ENCODE measurements around the gene RAMP2. TPM values are rescaled to one million over a fixed set of nuclear protein-coding genes. Genes with fewer than 3 reads are reported as not detected.

The RAMP2 gene
- total and polyA plus RNA-seq, 2 of the 13 experiments (the other 11 are each of a cell fraction or from before 2014, with no cell fraction given), result 1.4 to 5.2 TPM

DNA sequence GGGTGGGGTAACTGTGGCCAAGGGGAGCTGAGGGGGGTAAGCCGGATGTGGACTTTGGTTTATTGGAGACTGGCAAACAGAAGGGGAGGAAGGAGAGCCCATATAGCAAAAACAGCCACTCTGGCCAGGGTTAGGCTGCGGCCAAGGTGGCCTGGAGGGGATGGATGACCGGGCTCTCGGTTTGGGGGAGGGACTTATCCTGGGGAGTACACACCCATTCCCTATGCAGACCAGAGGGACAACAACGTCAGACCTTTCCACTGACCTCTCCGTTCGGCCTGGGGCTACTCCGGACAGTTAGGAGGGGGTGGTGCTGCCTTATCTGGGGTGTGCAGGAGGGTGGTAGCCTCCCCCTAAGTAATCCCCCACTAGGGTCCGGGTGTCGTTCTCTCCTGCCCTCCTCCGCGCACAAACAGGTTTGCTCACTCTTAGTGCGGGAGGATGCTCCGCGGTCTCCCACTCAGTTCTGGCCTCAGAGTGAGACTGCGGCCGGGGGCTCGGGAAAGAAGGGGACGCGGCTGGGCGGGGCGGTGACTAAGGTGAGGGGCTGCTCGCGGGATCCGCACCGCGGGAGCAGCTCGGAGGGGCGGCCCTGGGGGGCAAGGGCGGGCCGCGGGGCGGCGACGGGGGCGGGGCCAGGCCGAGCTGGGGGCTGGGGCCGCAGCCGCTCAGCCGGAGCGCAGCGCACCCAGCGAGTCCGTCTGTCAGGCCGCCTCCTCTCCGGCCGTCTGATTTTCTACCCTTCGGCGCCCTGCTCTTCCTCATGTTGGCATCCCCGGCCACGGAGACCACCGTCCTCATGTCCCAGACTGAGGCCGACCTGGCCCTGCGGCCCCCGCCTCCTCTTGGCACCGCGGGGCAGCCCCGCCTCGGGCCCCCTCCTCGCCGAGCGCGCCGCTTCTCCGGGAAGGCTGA, 19.2 kb downstream of the RAMP2 start, which contains the start of gene WNK4 (continued):
- TF ChIP-seq, protein P1, sequence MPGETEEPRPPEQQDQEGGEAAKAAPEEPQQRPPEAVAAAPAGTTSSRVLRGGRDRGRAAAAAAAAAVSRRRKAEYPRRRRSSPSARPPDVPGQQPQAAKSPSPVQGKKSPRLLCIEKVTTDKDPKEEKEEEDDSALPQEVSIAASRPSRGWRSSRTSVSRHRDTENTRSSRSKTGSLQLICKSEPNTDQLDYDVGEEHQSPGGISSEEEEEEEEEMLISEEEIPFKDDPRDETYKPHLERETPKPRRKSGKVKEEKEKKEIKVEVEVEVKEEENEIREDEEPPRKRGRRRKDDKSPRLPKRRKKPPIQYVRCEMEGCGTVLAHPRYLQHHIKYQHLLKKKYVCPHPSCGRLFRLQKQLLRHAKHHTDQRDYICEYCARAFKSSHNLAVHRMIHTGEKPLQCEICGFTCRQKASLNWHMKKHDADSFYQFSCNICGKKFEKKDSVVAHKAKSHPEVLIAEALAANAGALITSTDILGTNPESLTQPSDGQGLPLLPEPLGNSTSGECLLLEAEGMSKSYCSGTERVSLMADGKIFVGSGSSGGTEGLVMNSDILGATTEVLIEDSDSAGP (CRISPR knock-in tag; IDR thresholded peaks at IDR 0.05; ENCODE audit: borderline replicate concordance), result no peak; the same call in none of the 2 replicates
- TF ChIP-seq, protein P2, sequence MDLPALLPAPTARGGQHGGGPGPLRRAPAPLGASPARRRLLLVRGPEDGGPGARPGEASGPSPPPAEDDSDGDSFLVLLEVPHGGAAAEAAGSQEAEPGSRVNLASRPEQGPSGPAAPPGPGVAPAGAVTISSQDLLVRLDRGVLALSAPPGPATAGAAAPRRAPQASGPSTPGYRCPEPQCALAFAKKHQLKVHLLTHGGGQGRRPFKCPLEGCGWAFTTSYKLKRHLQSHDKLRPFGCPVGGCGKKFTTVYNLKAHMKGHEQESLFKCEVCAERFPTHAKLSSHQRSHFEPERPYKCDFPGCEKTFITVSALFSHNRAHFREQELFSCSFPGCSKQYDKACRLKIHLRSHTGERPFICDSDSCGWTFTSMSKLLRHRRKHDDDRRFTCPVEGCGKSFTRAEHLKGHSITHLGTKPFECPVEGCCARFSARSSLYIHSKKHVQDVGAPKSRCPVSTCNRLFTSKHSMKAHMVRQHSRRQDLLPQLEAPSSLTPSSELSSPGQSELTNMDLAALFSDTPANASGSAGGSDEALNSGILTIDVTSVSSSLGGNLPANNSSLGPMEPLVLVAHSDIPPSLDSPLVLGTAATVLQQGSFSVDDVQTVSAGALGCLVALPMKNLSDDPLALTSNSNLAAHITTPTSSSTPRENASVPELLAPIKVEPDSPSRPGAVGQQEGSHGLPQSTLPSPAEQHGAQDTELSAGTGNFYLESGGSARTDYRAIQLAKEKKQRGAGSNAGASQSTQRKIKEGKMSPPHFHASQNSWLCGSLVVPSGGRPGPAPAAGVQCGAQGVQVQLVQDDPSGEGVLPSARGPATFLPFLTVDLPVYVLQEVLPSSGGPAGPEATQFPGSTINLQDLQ (CRISPR knock-in tag; IDR thresholded peaks at IDR 0.05), result 0 out of 2 replicates have a peak, but pooled peaks have one; percentile 70
- TF ChIP-seq, protein P3, sequence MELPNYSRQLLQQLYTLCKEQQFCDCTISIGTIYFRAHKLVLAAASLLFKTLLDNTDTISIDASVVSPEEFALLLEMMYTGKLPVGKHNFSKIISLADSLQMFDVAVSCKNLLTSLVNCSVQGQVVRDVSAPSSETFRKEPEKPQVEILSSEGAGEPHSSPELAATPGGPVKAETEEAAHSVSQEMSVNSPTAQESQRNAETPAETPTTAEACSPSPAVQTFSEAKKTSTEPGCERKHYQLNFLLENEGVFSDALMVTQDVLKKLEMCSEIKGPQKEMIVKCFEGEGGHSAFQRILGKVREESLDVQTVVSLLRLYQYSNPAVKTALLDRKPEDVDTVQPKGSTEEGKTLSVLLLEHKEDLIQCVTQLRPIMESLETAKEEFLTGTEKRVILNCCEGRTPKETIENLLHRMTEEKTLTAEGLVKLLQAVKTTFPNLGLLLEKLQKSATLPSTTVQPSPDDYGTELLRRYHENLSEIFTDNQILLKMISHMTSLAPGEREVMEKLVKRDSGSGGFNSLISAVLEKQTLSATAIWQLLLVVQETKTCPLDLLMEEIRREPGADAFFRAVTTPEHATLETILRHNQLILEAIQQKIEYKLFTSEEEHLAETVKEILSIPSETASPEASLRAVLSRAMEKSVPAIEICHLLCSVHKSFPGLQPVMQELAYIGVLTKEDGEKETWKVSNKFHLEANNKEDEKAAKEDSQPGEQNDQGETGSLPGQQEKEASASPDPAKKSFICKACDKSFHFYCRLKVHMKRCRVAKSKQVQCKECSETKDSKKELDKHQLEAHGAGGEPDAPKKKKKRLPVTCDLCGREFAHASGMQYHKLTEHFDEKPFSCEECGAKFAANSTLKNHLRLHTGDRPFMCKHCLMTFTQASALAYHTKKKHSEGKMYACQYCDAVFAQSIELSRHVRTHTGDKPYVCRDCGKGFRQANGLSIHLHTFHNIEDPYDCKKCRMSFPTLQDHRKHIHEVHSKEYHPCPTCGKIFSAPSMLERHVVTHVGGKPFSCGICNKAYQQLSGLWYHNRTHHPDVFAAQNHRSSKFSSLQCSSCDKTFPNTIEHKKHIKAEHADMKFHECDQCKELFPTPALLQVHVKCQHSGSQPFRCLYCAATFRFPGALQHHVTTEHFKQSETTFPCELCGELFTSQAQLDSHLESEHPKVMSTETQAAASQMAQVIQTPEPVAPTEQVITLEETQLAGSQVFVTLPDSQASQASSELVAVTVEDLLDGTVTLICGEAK (IDR thresholded peaks at IDR 0.05), result no peak
- TF ChIP-seq, protein P3 (CRISPR knock-in tag; IDR thresholded peaks at IDR 0.05), result peak; percentile 56; the same call in 1 of the 2 replicates
- no peak for TF ChIP-seq ZNF33B (CRISPR knock-in tag; IDR thresholded peaks at IDR 0.05)
- TF ChIP-seq, protein P4, sequence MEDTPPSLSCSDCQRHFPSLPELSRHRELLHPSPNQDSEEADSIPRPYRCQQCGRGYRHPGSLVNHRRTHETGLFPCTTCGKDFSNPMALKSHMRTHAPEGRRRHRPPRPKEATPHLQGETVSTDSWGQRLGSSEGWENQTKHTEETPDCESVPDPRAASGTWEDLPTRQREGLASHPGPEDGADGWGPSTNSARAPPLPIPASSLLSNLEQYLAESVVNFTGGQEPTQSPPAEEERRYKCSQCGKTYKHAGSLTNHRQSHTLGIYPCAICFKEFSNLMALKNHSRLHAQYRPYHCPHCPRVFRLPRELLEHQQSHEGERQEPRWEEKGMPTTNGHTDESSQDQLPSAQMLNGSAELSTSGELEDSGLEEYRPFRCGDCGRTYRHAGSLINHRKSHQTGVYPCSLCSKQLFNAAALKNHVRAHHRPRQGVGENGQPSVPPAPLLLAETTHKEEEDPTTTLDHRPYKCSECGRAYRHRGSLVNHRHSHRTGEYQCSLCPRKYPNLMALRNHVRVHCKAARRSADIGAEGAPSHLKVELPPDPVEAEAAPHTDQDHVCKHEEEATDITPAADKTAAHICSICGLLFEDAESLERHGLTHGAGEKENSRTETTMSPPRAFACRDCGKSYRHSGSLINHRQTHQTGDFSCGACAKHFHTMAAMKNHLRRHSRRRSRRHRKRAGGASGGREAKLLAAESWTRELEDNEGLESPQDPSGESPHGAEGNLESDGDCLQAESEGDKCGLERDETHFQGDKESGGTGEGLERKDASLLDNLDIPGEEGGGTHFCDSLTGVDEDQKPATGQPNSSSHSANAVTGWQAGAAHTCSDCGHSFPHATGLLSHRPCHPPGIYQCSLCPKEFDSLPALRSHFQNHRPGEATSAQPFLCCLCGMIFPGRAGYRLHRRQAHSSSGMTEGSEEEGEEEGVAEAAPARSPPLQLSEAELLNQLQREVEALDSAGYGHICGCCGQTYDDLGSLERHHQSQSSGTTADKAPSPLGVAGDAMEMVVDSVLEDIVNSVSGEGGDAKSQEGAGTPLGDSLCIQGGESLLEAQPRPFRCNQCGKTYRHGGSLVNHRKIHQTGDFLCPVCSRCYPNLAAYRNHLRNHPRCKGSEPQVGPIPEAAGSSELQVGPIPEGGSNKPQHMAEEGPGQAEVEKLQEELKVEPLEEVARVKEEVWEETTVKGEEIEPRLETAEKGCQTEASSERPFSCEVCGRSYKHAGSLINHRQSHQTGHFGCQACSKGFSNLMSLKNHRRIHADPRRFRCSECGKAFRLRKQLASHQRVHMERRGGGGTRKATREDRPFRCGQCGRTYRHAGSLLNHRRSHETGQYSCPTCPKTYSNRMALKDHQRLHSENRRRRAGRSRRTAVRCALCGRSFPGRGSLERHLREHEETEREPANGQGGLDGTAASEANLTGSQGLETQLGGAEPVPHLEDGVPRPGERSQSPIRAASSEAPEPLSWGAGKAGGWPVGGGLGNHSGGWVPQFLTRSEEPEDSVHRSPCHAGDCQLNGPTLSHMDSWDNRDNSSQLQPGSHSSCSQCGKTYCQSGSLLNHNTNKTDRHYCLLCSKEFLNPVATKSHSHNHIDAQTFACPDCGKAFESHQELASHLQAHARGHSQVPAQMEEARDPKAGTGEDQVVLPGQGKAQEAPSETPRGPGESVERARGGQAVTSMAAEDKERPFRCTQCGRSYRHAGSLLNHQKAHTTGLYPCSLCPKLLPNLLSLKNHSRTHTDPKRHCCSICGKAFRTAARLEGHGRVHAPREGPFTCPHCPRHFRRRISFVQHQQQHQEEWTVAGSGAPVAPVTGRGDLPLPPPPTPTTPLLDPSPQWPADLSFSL (CRISPR knock-in tag; IDR thresholded peaks at IDR 0.05), result peak; percentile 69; the same call in 1 of the 2 replicates
